HG02884 (cell line): ENCODE measurements around the gene TOM1.
A peak's percentile ranks its signal among the peaks of the same experiment; 100 is the strongest.
"Not testable (repeated sequence)": the region's sequence is repeated elsewhere in the genome, so short reads cannot be mapped to it uniquely, and the experiment has no call there.

ENCODE experiments used
- ATAC-seq: cut with Tn5 transposase; IDR thresholded peaks from one replicate; pipeline ENCODE4 v1.9.1; 2021; ENCODE audit warnings: mild to moderate bottlenecking, moderate library complexity; ENCODE audit not compliant: unreplicated experiment

The TOM1 gene

GRCh38 chr22:35344956-35345690, 45.4 kb downstream of the TOM1 start:
- no peak for ATAC-seq

DNA sequence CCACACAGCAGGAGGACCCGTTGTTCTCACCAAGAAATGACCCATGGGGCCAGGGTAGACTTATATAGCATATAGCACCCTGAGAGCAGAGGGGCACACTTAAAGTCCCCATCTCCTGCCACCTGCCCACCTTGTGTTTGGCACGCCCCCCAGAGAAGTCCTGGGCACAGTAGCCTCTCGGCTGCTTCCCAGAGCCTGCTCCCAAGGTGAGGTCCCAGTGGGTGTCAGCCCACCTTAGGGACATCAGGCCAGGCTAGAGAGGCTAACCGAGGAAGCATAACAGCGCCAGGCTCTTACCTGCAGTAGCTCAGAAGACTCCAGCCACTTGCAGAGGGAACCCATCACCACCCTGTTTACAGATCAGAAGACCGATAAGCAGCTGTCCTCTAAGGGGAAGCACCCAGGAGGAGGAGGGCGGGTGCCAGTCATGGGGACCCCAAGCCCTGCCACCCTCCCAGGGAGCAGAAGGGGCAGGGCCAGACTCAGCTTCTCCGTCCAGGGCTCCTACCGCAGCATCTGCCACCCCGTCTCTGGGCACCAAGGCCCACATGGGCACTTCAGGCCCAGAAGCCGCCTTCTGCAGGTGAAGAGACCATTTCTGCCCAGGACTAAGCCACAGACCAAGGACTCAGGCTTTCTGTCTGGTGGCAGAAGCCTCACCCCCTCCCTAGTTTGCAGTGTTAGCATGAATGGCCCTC, 46.3 kb downstream of the TOM1 start:
- no peak for ATAC-seq

- no peak for ATAC-seq
Observed at GRCh38 chr22:35346596-35347220, 47.0 kb downstream of the TOM1 start.

DNA sequence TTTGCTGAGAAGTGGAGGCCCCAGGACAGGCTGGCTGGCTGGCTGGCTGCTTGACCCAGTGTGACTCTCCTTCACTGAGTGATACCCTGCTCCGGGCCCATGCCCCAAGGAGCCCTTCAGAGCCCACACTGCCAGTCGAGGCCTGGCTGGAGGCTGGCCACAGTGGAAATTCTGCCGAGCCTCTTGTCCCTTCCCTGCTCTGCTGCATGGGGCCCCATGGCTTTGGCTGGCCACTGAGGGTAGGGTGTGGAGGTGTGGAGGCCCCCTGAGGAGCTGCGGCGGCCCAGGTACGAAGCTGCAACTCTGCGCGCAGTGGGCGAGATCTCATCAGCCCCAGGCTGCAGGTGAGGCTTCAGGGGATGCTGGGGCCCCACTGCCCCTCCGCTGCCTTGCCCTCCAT, 47.8 kb downstream of the TOM1 start:
- ATAC-seq: no peak

- ATAC-seq: no peak
Observed at GRCh38 chr22:35348026-35348590, 48.4 kb downstream of the TOM1 start.

GRCh38 chr22:35348703-35349102, 49.0 kb downstream of the TOM1 start:
- no peak for ATAC-seq

- ATAC-seq: no peak
Observed at GRCh38 chr22:35349368-35349703, 49.6 kb downstream of the TOM1 start.

- no peak for ATAC-seq
Observed at GRCh38 chr22:35349704-35350538, 50.2 kb downstream of the TOM1 start.

DNA sequence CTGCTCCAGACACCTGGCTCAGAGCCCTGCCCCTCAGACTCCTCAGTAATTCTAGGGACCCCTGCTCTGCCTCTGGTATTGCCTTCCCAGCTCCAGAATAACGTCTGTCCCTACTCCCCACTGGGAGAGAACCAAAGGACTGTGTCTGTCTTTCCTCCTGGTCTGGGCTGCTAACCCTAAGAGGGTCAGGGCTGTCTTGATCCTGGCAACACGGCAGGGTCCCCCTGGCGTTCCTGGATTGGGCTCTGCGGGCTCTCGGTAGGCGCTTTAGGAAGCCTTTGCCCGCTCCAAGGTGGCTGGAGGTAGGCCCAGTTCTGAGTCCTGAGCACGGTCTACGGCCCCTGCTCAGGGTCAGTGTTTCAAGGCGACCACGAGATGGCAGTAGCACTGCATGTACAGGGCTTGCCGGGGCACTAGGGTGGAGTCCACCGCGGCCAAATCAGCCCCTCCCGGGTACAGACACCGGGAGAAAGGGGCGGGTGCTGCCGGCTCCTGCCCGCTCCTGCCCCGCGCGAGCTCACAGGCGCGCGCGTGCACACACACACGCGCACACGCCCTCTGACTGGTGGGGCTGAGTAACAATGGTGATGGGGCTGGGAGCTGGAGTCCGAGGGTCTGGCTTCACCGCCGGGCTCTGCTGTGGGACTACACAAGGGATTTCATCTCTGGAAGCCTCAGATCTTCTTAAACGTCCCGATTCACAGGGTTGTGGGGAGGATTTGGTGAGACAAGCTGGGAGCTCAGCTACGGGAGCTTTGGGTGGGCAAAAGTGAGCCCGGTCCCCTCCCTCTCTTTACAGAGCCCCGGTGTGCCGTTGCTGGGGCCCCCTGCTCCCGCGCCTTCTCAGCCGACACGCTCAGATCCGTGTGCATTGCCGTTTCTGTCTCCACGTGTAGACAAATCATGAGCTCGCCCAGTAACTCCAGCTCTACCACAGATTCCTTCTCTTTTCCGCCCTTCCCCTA, 51.1 kb downstream of the TOM1 start:
- peak; percentile 66 for ATAC-seq

DNA sequence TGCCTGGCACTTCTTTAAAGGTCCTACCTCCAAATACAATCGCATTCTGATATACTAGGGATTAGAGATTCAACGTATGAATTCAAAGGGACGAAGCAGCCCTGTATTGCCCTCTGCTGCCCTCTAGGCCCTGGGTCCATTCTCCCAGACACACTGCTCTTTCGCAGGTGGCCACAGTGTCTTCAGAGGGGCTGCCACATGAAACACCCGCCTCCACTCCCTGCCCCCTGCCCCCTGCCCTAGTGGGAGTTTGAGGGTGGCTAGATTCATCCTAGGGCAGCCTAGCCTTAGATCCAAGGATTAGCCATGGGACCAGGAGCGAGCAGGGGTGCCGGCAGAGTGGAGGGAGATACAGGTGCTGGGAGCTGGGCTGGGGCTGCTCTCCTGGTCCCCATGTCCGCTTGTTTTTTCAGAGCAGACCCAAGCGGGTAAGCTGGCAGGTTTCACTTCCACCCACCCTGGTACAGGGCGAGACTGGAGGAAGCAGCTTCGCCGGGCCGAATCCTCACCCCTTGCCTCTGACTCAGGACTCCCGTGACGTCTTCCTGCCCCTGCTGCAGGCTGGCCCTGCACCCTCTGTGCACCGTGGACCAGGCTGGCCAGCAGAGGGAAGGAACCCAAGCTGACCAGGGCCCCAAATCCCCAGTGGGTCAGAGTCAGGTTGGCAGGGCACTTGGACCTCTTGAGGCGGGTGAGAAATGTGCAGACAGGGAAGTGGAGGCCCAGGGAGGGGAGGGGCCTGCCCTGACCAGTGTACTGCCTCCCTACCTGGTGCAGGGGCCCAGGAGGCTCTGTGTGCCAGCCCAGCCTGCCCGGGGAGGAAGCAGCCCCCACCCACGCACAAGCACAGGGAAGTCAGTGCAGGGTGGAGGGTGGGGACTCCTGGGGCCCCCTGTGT, 52.8 kb downstream of the TOM1 start:
- no peak for ATAC-seq

DNA sequence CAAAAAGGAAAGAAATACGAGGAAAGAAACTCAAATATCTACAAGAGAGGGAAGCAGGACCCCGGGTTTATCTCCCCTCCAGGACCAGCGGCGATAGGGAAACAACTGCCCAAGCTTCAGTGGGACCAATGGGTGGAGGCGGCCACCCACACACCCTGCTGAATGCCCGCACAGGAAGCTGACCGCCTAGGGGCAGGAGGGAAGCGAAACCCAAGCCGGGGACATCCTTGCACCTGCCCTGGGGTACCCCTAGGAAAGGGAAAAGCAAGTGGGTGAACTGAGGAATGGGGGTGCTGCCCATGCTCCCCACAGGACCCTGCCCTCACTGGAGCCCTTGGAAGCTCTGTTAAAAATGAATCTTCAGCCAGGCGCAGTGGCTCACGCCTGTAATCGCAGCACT, 53.6 kb downstream of the TOM1 start:
- ATAC-seq: no peak

DNA sequence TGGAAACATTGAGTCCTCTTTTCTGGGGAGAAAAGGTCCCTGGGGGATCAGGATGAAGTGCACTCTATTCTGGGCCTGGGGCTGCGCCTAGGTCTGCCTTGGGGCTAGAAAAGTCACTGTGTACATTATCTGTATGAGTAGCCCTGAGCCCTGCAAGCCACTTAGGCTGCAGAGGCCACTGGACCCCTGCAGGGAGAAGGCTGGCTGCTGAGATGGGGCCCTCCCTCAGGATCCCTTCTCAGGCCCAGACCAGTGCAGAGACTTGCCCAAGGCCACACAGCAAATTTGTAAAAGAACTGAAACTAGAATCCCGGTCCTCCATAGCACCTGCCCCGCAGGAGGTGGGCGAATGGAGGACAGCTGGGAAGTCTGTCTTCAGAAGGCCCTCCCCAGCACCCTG, 54.4 kb downstream of the TOM1 start:
- no peak for ATAC-seq

GRCh38 chr22:35357883-35358621, 58.4 kb downstream of the TOM1 start:
- ATAC-seq: no peak

DNA sequence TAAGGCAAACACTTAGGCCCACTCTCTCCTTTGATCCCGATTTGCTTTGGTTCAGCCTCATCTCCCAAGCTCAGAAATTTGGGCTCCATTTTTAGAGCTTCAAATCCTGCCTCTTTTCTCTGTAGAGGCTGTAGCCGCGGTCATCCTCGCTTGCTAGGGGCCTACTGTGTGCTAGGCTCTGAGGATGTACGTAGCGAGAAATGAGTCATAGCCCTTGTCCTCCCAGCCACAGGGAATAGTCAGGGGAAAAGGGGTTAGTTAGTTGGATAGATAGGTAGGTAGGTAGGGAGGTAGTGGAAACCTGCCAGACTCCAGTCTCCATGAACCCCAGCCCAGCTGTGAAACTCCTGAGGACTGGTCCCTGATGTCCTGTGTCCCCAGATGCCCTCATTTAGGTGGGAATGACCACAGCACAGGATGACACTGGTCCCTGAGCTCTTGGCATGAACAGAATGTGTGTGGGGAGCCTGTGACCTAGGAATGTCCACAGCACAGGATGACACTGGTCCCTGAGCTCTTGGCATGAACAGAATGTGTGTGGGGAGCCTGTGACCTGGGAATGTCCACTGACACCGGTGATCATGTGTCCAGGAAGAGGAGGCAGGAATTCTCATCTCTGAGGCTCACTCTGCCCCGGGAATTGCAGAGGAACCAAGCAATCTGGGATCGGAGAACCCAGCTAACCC, 59.8 kb downstream of the TOM1 start:
- no peak for ATAC-seq

GRCh38 chr22:35361001-35361558, 61.4 kb downstream of the TOM1 start:
- no peak for ATAC-seq

GRCh38 chr22:35363566-35364086, 63.9 kb downstream of the TOM1 start:
- no peak for ATAC-seq

DNA sequence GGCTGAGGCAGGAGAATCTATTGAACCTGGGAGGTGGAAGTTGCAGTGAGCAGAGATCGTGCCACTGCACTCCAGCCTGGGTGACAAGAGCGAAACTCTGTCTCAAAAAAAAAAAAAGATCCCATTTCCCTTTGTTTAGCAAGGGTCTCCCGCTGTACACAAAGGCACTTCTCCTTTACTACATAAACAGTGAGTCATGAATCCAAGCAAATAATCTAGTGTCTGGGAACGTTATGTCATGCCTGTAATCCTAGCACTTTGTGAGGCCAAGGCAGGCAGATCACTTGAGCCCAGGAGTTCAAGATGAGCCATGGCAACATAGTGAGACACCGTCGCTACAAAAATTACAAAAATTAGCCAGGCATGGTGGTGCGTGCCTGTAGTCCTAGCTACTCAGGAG, 64.5 kb downstream of the TOM1 start:
- not testable (repeated sequence) for ATAC-seq
